DOHH2 (cell line): ENCODE results near the gene PRKCSH.

ENCODE experiments used
- H3F3A ChIP-seq: fragments of 200-600 bp; sonication (generic), shearing (Covaris generic); 2 replicates; pipeline ENCODE4 v1.6.0; 2016; ENCODE audit warnings: antibody characterized with exemption, mild to moderate bottlenecking; ENCODE audit not compliant: control insufficient read depth, insufficient read depth
- H3K27ac ChIP-seq: fragments of 200-600 bp; sonication (generic); 2 replicates; pipeline ENCODE4 v1.5.1; 2014; ENCODE audit warnings: low read depth, mild to moderate bottlenecking, low read length, moderate library complexity
- H3K27me3 ChIP-seq: fragments of 200-600 bp; sonication (generic); 2 replicates; pipeline ENCODE4 v1.6.1; 2014; ENCODE audit warnings: mild to moderate bottlenecking, low read length, mixed read lengths; ENCODE audit not compliant: control insufficient read depth
- H3K36me3 ChIP-seq: fragments of 200-600 bp; sonication (generic); 2 replicates; pipeline ENCODE4 v1.6.1; 2014; ENCODE audit warnings: mild to moderate bottlenecking, low read length, moderate library complexity, mixed read lengths; ENCODE audit not compliant: control insufficient read depth
- H3K4me1 ChIP-seq: fragments of 200-600 bp; sonication (generic); 2 replicates; pipeline ENCODE4 v1.6.1; 2014; ENCODE audit warnings: mild to moderate bottlenecking, low read length, mixed read lengths; ENCODE audit not compliant: control insufficient read depth
- H3K4me2 ChIP-seq: fragments of 200-600 bp; sonication (generic); 2 replicates; pipeline ENCODE4 v1.6.0; 2014; ENCODE audit warnings: mild to moderate bottlenecking, low read length, moderate library complexity
- H3K4me3 ChIP-seq: fragments of 200-600 bp; sonication (generic); 2 replicates; pipeline ENCODE4 v1.5.1; 2014; ENCODE audit warnings: mild to moderate bottlenecking, low read length, mixed read lengths
- H3K79me2 ChIP-seq: fragments of 200-600 bp; sonication (generic); 2 replicates; pipeline ENCODE4 v1.6.1; 2014; ENCODE audit warnings: mild to moderate bottlenecking, low read length, mixed read lengths; ENCODE audit not compliant: control insufficient read depth
- H3K9me2 ChIP-seq: fragments of 200-600 bp; sonication (generic); replicated peaks from 2 replicates; pipeline ENCODE4 v1.6.1; 2014; ENCODE audit warnings: mild to moderate bottlenecking, low read length, mixed read lengths; ENCODE audit not compliant: control insufficient read depth
- H3K9me3 ChIP-seq: fragments of 200-600 bp; sonication (generic); 2 replicates; pipeline ENCODE4 v1.6.1; 2014; ENCODE audit warnings: antibody characterized with exemption, low read length, mixed read lengths; ENCODE audit not compliant: control insufficient read depth, insufficient read depth
- H4K20me1 ChIP-seq: fragments of 200-600 bp; sonication (generic); 2 replicates; pipeline ENCODE4 v1.6.0; 2014; ENCODE audit warnings: low read depth, mild to moderate bottlenecking, antibody characterized with exemption, low read length, moderate library complexity; ENCODE audit not compliant: control insufficient read depth, insufficient read depth
- EZH2phosphoT487 ChIP-seq: fragments of 200-600 bp; sonication (generic); IDR thresholded peaks from 2 replicates; pipeline ENCODE4 v1.6.1; 2017; ENCODE audit warnings: borderline replicate concordance, mild to moderate bottlenecking, antibody characterized with exemption, low read length, moderate library complexity, mixed read lengths
- TF ChIP-seq, protein P1 (sequence below): fragments of 200-600 bp; sonication (generic); IDR thresholded peaks from one replicate; pipeline ENCODE4 v1.5.1; 2014; ENCODE audit warnings: antibody characterized with exemption, mild to moderate bottlenecking, low read depth, low read length; ENCODE audit not compliant: poor library complexity, severe bottlenecking

Gene PRKCSH

DNA sequence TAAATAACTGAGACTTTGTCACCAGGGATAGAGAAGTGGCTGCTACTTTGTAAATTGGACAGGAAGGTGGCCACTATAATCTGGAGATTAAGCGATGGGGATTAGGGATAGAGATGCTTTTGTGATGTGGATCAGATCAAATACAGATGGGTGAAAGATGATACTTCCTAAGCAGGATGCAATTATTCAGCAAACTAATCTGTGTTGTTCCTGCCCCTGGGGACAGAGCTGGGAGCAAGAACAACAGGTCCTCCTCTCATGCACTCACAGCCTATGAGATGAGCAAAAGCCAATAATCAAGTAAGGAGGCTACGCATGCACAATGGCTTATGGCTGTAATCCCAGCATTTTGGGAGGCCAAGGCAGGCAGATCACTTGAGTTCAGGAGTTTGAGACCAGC lies 20.9 kb upstream of the PRKCSH start:
- H4K20me1 ChIP-seq, result no peaks in the 10 kb centered on the region
- H3K79me2 ChIP-seq, result no peaks in the 10 kb centered on the region
- no peak overlapping the region for H3K27ac ChIP-seq
- no peak overlapping the region for H3K4me3 ChIP-seq
- no peaks in the 10 kb centered on the region for H3K9me2 ChIP-seq
- no peak for TF ChIP-seq EZH2phosphoT487
- TF ChIP-seq, protein P1, sequence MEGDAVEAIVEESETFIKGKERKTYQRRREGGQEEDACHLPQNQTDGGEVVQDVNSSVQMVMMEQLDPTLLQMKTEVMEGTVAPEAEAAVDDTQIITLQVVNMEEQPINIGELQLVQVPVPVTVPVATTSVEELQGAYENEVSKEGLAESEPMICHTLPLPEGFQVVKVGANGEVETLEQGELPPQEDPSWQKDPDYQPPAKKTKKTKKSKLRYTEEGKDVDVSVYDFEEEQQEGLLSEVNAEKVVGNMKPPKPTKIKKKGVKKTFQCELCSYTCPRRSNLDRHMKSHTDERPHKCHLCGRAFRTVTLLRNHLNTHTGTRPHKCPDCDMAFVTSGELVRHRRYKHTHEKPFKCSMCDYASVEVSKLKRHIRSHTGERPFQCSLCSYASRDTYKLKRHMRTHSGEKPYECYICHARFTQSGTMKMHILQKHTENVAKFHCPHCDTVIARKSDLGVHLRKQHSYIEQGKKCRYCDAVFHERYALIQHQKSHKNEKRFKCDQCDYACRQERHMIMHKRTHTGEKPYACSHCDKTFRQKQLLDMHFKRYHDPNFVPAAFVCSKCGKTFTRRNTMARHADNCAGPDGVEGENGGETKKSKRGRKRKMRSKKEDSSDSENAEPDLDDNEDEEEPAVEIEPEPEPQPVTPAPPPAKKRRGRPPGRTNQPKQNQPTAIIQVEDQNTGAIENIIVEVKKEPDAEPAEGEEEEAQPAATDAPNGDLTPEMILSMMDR, result no peak
- no peak overlapping the region for H3K4me2 ChIP-seq
- peaks cover 13% of the 10 kb centered on the region for H3K4me1 ChIP-seq
- H3K9me3 ChIP-seq, result no peaks in the 10 kb centered on the region
- H3F3A ChIP-seq, result no peaks in the 10 kb centered on the region
- peaks cover 13% of the 10 kb centered on the region for H3K27me3 ChIP-seq
- no peaks in the 10 kb centered on the region for H3K36me3 ChIP-seq

DNA sequence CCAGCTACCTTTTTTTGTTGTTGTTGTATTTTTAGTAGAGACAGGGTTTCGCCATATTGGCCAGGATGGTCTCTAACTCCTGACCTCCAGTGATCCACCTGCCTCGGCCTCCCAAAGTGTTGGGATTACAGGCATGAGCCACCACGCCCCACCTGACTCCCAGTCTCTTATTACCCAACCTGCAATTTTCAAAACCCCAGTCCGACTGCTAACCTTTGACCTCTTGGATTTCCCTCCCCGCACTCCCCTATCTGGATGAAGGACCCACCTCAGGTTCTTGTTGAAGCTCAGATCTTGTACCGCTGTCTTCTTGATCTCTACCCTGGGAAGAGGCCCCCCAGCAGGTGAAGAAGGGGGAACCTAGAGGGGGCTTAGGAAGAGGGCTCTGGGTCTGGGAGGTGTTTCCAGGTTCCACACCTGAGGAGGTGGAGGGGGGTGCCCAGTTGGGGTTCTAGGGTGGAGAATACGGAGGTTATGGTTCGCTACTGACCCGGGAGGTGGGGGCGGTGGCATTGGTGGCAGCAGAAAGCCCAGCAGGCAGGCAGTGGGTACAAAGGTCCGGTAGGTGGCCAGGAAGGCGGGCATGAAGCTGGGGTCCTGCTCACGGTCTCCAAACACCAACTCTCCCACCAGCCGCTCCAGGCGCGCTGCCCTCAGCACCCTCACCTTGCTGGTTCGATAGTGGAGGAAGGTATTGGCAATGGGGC lies 18.9 kb upstream of the PRKCSH start:
- H4K20me1 ChIP-seq, result no peaks in the 10 kb centered on the region
- no peak overlapping the region for H3K27ac ChIP-seq
- H3K36me3 ChIP-seq, result no peaks in the 10 kb centered on the region
- no peaks in the 10 kb centered on the region for H3K9me2 ChIP-seq
- H3K4me3 ChIP-seq, result no peak overlapping the region
- no peaks in the 10 kb centered on the region for H3F3A ChIP-seq
- H3K4me2 ChIP-seq, result no peak overlapping the region
- no peaks in the 10 kb centered on the region for H3K9me3 ChIP-seq
- peaks cover 30% of the 10 kb centered on the region for H3K27me3 ChIP-seq
- TF ChIP-seq, protein P1, result no peak
- TF ChIP-seq EZH2phosphoT487, result no peak
- H3K4me1 ChIP-seq, result peaks cover 27% of the 10 kb centered on the region
- no peaks in the 10 kb centered on the region for H3K79me2 ChIP-seq

DNA sequence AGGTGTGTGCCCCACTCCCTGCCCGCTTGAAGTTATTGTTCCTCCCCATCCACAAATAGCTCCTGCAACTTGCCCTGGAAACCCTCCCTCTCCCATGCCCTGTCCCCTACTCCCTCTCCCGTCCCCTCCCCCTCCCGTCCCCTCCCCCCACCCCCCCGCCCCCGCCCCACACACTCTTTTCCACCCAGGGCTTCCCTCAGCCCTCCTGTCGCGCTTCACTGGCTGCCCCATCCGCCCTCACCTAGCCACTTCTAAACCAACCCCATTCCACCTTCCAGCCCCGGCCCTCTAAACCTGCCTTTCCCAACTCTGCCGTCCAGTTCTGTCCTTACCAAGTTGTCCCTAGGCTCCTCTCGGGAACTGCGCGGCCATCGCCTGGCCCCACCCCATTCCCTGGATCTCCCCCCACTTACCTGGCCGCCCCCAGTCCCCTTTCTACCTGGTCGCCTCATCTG lies 17.3 kb upstream of the PRKCSH start:
- Histone ChIP-seq H3K4me1 (peaks cover 43% of the 10 kb centered on the region), H3K27ac (no peak overlapping the region), H3K9me2 (no peaks in the 10 kb centered on the region), H3K9me3 (no peaks in the 10 kb centered on the region), H4K20me1 (no peaks in the 10 kb centered on the region), H3K4me3 (peak overlapping the region; percentile 65), H3K36me3 (no peaks in the 10 kb centered on the region), H3K4me2 (peak overlapping the region; percentile 82), H3F3A (no peaks in the 10 kb centered on the region; the same call in 1 of the 2 replicates), H3K79me2 (no peaks in the 10 kb centered on the region), H3K27me3 (peaks cover 40% of the 10 kb centered on the region)
- TF ChIP-seq, protein P1, result no peak
- TF ChIP-seq EZH2phosphoT487, result no peak
